C4-2B (cell line): ENCODE data around the gene BCL2L11.

ENCODE experiments used
- CTCF ChIP-seq: fragments of 450-650 bp; conservative IDR thresholded peaks from 2 replicates; pipeline ENCODE4 v1.5.1; 2017; ENCODE audit warnings: mild to moderate bottlenecking
- ZFX ChIP-seq: fragments of 450-650 bp; IDR thresholded peaks from 2 replicates; pipeline ENCODE4 v1.6.1; 2017

- TF ChIP-seq CTCF (no peak), ZFX (no peak)
Observed at GRCh38 chr2:111100765-111101162, 19.9 kb upstream of the BCL2L11 start.
